Natural killer cell (primary cell): ENCODE data around the gene ZNF30. TPM values are rescaled to one million over a fixed set of nuclear protein-coding genes. Genes with fewer than 3 reads are reported as not detected.
A peak's percentile ranks its signal among the peaks of the same experiment; 100 is the strongest.

Experiments
- ATAC-seq, 3 donors: fragments of 150-1000 bp in 2 of 3; fragments of 200-7000 bp in 1 of 3; cut with Tn5 transposase; 1 replicate in 1 of 3; 2 replicates in 2 of 3; pipeline ENCODE4 v1.10.0; 2021; ENCODE audit warnings: mild to moderate bottlenecking in 2 of 3, moderate library complexity in 2 of 3
- DNase-seq, 2 donors: peaks; one replicate each; pipeline versions ENCODE4 v3.0.0 to v3.0.0-alpha.2; 2013 to 2021; ENCODE audit warnings: mixed read lengths in 1 of 2
- H3K27ac ChIP-seq: one replicate; pipeline ENCODE4 v1.5.1; 2013; ENCODE audit warnings: mild to moderate bottlenecking, low read length
- H3K27me3 ChIP-seq: one replicate; pipeline ENCODE4 v1.6.1; 2013; ENCODE audit warnings: low read length; ENCODE audit not compliant: control insufficient read depth, insufficient read depth
- H3K36me3 ChIP-seq: one replicate; pipeline ENCODE4 v1.6.1; 2013; ENCODE audit warnings: low read length; ENCODE audit not compliant: control insufficient read depth, insufficient read depth
- H3K4me1 ChIP-seq: one replicate; pipeline ENCODE4 v1.6.1; 2013; ENCODE audit warnings: low read length; ENCODE audit not compliant: control insufficient read depth, insufficient read depth
- H3K4me3 ChIP-seq: one replicate; pipeline ENCODE4 v1.5.1; 2013; ENCODE audit warnings: low read length
- H3K9me3 ChIP-seq: one replicate; pipeline ENCODE4 v1.6.1; 2013; ENCODE audit warnings: low read length; ENCODE audit not compliant: control insufficient read depth, insufficient read depth
- H3K27ac Mint-ChIP-seq, 2 donors: one replicate each; pipeline ENCODE4 v1.8.0; 2022; ENCODE audit warnings: mild to moderate bottlenecking in 2 of 2, mixed read lengths in 2 of 2, moderate library complexity in 1 of 2
- H3K27me3 Mint-ChIP-seq, 2 donors: one replicate each; pipeline ENCODE4 v1.8.0; 2022; ENCODE audit warnings: low read depth in 2 of 2, mixed read lengths in 2 of 2
- H3K36me3 Mint-ChIP-seq: one replicate; pipeline ENCODE4 v1.8.0; 2022; ENCODE audit warnings: mixed read lengths
- H3K4me1 Mint-ChIP-seq, 2 donors: one replicate each; pipeline ENCODE4 v1.8.0; 2022; ENCODE audit warnings: mixed read lengths in 2 of 2
- H3K4me3 Mint-ChIP-seq: one replicate; pipeline ENCODE4 v1.8.0; 2022; ENCODE audit warnings: mild to moderate bottlenecking, moderate library complexity, mixed read lengths
- H3K9me3 Mint-ChIP-seq, 2 donors: one replicate each; pipeline ENCODE4 v1.8.0; 2022; ENCODE audit warnings: mixed read lengths in 2 of 2
- WGBS: methylation state at CpG from one replicate; pipeline ENCODE4 v1.1.7; 2013; ENCODE audit warnings: missing lambda C conversion rate; ENCODE audit not compliant: insufficient coverage; 5-methylcytosine and 5-hydroxymethylcytosine counted together
- intact Hi-C: fragments of 100-400 bp; cut with micrococcal nuclease; formaldehyde crosslinking; loops from one replicate; pipeline ENCODE4 v1.14.2; 2022
- total RNA-seq, 4 donors: library from RNA; stranded (reverse); fragments of 120-200 nt in 1 of 4; gene quantifications; one replicate each; pipeline versions ENCODE4 v1.2.3 to v1.2.4, GENCODE V29; 2013 to 2022
- TF ChIP-seq, protein P1 (sequence below): fragments of 200-600 bp; IDR thresholded peaks from one replicate; pipeline ENCODE4 v1.8.0; 2022; ENCODE audit warnings: antibody characterized with exemption

The ZNF30 gene
- total RNA-seq, 3 donors from 2014 or later (not counting 1 experiment from before 2014, with no cell fraction given), result 2.7 to 4.3 (median 3.8) TPM

DNA sequence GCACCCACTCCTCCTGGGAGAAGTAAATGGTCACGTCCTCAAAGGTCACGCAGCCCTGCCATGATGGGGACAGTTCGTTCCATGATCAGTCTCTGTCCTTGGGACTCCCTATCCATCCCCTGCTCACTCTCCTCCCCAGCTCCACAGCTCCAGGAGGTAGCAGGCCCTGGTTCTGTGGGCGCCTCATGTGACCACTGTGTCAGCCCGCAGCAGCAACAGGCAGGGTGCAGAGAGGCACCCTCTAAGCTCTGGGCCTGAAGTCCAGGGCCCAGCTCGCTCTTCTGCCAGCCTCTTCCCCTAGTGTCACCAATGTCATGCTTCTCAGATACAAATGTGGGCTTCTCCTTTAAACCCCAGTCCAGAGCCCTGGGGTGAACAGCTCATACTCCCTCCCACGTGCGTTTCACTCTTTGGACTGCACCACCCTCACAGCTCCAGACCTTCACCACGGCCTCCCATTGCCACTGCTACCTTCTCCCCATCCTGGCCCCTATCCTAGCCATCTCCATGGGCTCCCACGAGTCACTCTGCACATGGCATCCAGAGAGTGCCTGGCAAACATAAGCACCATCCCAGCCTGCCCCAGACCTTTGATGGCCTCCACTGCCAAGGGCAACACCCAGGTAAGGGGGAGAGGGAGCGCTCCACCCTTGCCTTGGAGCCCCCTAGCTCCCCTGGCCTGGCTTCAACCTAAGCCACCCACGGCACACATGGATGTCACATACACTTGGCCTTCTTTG lies 34.4 kb downstream of the ZNF30 start:
- H3K9me3 ChIP-seq, result peaks cover 66% of the 10 kb centered on the region
- DNase-seq, result no peak
- peaks cover 35% of the 10 kb centered on the region for H3K36me3 ChIP-seq
- H3K4me1 ChIP-seq, result peaks cover 30% of the 10 kb centered on the region
- peaks cover 60% of the 10 kb centered on the region for H3K36me3 Mint-ChIP-seq
- no peak overlapping the region for H3K4me3 ChIP-seq
- peaks cover 18 to 37% of the 10 kb centered on the region in 2 donors for H3K4me1 Mint-ChIP-seq
- no peak overlapping the region for H3K27ac ChIP-seq
- TF ChIP-seq, protein P1, sequence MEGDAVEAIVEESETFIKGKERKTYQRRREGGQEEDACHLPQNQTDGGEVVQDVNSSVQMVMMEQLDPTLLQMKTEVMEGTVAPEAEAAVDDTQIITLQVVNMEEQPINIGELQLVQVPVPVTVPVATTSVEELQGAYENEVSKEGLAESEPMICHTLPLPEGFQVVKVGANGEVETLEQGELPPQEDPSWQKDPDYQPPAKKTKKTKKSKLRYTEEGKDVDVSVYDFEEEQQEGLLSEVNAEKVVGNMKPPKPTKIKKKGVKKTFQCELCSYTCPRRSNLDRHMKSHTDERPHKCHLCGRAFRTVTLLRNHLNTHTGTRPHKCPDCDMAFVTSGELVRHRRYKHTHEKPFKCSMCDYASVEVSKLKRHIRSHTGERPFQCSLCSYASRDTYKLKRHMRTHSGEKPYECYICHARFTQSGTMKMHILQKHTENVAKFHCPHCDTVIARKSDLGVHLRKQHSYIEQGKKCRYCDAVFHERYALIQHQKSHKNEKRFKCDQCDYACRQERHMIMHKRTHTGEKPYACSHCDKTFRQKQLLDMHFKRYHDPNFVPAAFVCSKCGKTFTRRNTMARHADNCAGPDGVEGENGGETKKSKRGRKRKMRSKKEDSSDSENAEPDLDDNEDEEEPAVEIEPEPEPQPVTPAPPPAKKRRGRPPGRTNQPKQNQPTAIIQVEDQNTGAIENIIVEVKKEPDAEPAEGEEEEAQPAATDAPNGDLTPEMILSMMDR, result no peak
- no peak for ATAC-seq
- H3K9me3 Mint-ChIP-seq, result peaks cover 15 to 35% of the 10 kb centered on the region in 2 donors
- intact Hi-C loops, result no loop called here
- H3K27me3 ChIP-seq, result no peaks in the 10 kb centered on the region
- no peaks in the 10 kb centered on the region for H3K27me3 Mint-ChIP-seq
- peak overlapping the region; percentile 98 for H3K4me3 Mint-ChIP-seq
- H3K27ac Mint-ChIP-seq, result peak overlapping the region; percentile 83 to 94
- 98% methylated on average over 11 of the region's 12 CpGs for WGBS

DNA sequence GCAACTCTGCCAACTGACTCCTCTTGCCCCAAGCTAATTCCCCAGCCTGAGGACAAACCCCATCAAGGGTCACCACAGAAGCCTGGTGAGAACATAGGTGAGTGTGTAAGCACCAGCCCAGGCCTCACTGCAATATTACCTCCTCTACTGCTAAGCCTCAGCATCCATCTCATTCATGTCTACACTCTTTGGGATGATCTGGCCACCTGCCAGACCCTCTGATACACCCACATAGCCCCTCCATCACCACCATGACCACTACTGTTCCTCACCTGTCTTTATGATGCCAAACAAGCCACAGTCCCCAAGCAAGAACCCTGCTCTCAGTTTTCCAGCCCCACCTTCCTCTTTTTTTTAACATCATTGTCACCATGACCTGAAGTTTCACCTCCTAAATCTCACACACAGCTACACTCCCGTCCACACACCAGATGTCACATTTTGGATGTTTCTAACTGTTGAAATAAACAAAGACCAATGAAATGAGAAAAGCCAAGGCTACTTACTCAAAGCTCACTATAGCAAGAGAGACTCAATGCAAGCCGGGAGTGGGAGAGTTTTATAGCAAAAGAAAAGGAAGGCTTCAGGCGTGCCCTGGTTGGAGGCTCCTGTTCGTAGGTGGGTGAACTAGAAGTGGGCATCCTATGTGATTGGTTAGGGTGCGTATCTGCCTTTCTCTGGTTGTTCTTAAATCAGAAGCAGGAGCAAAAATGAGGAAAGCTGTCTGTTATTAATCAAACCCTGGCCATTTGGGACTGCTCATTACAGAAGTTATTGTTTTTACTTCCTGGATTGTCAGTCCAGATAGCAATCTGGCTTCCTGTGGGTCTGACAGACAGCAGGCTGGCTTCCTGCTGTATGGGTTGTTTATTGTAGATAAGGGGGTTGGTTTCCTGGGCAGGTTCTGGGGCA lies 35.3 kb downstream of the ZNF30 start:
- Mint-ChIP-seq H3K27me3 (no peaks in the 10 kb centered on the region), H3K36me3 (peaks cover 53% of the 10 kb centered on the region), H3K4me1 (peaks cover 18 to 37% of the 10 kb centered on the region in 2 donors), H3K27ac (peak overlapping the region; percentile 83 to 94), H3K9me3 (peaks cover 15 to 33% of the 10 kb centered on the region in 2 donors), H3K4me3 (peak overlapping the region; percentile 98)
- no peak overlapping the region for H3K4me3 ChIP-seq
- TF ChIP-seq, protein P1, result no peak
- peaks cover 60% of the 10 kb centered on the region for H3K9me3 ChIP-seq
- H3K27ac ChIP-seq, result peak overlapping the region; percentile 51
- 79% methylated on average over 5 of the region's 5 CpGs for WGBS
- intact Hi-C loops, result no loop called here
- H3K27me3 ChIP-seq, result no peaks in the 10 kb centered on the region
- H3K4me1 ChIP-seq, result peaks cover 30% of the 10 kb centered on the region
- DNase-seq, result peak in 1 of 2 donors; percentile 57
- peak; percentile 40 to 69 (median 68) for ATAC-seq
- H3K36me3 ChIP-seq, result peaks cover 35% of the 10 kb centered on the region

DNA sequence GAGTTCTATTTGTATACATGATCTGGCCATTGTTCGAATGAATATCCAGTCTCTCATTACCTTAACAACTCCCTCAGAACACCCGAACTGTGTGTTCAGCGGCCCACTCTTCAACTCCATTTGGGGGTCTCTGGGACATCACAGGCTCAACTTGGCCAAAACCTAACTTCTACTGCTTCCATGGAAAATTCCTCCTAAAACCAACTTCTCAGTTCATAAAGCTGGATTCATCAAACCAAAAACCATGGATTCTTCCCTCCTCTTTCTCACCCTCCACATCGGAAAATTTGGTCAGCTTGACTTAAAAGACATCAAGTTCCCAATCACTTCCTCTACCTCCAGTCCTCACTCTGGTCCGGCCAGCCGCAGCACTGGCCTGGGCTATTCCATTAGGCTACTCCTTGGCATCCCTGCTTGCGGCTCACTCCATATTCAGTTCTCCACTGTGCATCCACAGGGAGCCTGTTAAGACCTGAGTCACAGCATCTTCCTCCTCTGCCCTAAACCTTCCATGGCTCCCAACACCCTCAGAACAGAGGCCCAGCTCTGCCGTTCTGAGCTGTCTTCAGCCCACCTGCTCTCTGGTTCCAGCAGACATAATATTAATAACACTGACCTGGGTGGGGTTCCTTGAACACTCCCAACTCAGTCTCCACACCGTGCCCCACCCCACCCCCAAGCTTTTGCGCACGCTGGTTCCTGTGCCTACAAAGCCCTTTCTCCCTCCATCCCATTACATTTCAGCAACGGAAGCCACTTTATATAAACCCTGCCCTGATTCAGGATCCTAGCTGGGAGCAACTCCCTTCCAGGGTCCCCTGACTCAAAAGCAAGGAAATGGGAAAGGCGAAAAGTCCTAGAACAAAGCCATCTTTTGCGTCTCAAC lies 36.2 kb downstream of the ZNF30 start:
- Mint-ChIP-seq H3K4me1 (peaks cover 18 to 37% of the 10 kb centered on the region in 2 donors), H3K4me3 (peak overlapping the region; percentile 98), H3K27me3 (no peaks in the 10 kb centered on the region), H3K36me3 (peaks cover 47% of the 10 kb centered on the region), H3K9me3 (peaks cover 13 to 30% of the 10 kb centered on the region in 2 donors), H3K27ac (peak overlapping the region; percentile 83 to 94)
- H3K4me3 ChIP-seq, result peak overlapping the region; percentile 88
- 26% methylated on average over 14 of the region's 14 CpGs for WGBS
- H3K4me1 ChIP-seq, result peaks cover 30% of the 10 kb centered on the region
- peak in 1 of 2 donors; percentile 25 for DNase-seq
- H3K9me3 ChIP-seq, result peaks cover 51% of the 10 kb centered on the region
- peak overlapping the region; percentile 51 for H3K27ac ChIP-seq
- TF ChIP-seq, protein P1, result no peak
- intact Hi-C loops, result no loop called here
- H3K27me3 ChIP-seq, result no peaks in the 10 kb centered on the region
- ATAC-seq, result no peak
- H3K36me3 ChIP-seq, result peaks cover 33% of the 10 kb centered on the region
